ENCODE measurements around the gene RSPO3. TPM values are rescaled to one million over a fixed set of nuclear protein-coding genes. Genes with fewer than 3 reads are reported as not detected.

Gene RSPO3
- polyA plus RNA-seq, 1 of the 3 experiments (the other 2 are of a cell fraction), result not detected

DNA sequence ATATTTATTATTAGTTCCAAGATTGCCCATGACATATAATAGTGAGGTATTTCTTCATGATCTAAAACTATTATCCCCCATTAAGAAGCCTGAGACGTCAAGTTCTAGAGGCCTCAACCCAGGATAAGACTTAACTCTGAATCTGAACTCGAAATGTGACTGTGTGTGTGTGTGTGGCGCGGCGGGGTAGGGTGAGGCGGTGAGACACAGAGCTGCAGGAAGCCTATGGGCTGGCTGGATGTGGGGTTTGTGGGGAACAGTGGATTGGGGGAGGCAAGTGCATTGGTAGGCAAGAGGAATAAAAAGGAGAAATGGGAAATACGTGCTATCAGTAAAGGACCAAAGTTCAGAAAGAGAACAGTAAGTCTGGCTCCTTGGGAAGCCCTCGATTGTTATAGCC, 81.6 kb downstream of the RSPO3 start:
- CTCF ChIA-PET, result no interaction called here
- Histone ChIP-seq H3K9me3 (no peaks in the 10 kb centered on the region), H2AFZ (ENCODE audit: low read depth) (no peak overlapping the region), H3K9ac (no peak overlapping the region), H3K27ac (ENCODE audit: low read depth in 2 of 2, low read length in 1 of 2) (no peak overlapping the region), H3K9me2 (no peaks in the 10 kb centered on the region), H3K36me3 (replicated peaks in 1 of 2; ENCODE audit: control insufficient read depth in 1 of 2, insufficient read depth in 2 of 2, low read length in 1 of 2) (no peaks in the 10 kb centered on the region), H4K20me1 (ENCODE audit: insufficient read depth) (no peaks in the 10 kb centered on the region), H3K27me3 (ENCODE audit: insufficient read depth) (peaks cover 4% of the 10 kb centered on the region; the same call in 1 of the 2 replicates), H3F3A (replicated peaks; ENCODE audit: insufficient read depth) (no peaks in the 10 kb centered on the region), H3K4me1 (ENCODE audit: control insufficient read depth in 1 of 2, insufficient read depth in 2 of 2, low read depth in 1 of 2, low read length in 1 of 2) (no peaks in the 10 kb centered on the region), H3K4me2 (no peak overlapping the region), H3K79me2 (ENCODE audit: insufficient read depth) (no peaks in the 10 kb centered on the region), H3K4me3 (ENCODE audit: low read depth in 2 of 2, low read length in 1 of 2) (no peak overlapping the region)
- POLR2A ChIA-PET, result no interaction called here
- no peak for DNase-seq
- TF ChIP-seq, protein P1, sequence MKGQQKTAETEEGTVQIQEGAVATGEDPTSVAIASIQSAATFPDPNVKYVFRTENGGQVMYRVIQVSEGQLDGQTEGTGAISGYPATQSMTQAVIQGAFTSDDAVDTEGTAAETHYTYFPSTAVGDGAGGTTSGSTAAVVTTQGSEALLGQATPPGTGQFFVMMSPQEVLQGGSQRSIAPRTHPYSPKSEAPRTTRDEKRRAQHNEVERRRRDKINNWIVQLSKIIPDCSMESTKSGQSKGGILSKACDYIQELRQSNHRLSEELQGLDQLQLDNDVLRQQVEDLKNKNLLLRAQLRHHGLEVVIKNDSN (IDR thresholded peaks at IDR 0.05; ENCODE audit: borderline replicate concordance, low read depth), result no peak
- TF ChIP-seq, protein P2, sequence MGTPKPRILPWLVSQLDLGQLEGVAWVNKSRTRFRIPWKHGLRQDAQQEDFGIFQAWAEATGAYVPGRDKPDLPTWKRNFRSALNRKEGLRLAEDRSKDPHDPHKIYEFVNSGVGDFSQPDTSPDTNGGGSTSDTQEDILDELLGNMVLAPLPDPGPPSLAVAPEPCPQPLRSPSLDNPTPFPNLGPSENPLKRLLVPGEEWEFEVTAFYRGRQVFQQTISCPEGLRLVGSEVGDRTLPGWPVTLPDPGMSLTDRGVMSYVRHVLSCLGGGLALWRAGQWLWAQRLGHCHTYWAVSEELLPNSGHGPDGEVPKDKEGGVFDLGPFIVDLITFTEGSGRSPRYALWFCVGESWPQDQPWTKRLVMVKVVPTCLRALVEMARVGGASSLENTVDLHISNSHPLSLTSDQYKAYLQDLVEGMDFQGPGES (IDR thresholded peaks at IDR 0.05; ENCODE audit: low read depth, low read length), result no peak
- TF ChIP-seq JUND (IDR thresholded peaks at IDR 0.05), result no peak
- TF ChIP-seq TCF12 (IDR thresholded peaks at IDR 0.05), result no peak
- no peak for TF ChIP-seq RAD21 (IDR thresholded peaks at IDR 0.05; ENCODE audit: low read length)
- no peak for TF ChIP-seq MXI1 (IDR thresholded peaks at IDR 0.05; ENCODE audit: low read depth, low read length)
- TF ChIP-seq, protein P3, sequence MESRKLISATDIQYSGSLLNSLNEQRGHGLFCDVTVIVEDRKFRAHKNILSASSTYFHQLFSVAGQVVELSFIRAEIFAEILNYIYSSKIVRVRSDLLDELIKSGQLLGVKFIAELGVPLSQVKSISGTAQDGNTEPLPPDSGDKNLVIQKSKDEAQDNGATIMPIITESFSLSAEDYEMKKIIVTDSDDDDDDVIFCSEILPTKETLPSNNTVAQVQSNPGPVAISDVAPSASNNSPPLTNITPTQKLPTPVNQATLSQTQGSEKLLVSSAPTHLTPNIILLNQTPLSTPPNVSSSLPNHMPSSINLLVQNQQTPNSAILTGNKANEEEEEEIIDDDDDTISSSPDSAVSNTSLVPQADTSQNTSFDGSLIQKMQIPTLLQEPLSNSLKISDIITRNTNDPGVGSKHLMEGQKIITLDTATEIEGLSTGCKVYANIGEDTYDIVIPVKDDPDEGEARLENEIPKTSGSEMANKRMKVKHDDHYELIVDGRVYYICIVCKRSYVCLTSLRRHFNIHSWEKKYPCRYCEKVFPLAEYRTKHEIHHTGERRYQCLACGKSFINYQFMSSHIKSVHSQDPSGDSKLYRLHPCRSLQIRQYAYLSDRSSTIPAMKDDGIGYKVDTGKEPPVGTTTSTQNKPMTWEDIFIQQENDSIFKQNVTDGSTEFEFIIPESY (IDR thresholded peaks at IDR 0.05; ENCODE audit: borderline replicate concordance, low read depth), result no peak
- TF ChIP-seq, protein P4, sequence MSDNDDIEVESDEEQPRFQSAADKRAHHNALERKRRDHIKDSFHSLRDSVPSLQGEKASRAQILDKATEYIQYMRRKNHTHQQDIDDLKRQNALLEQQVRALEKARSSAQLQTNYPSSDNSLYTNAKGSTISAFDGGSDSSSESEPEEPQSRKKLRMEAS (IDR thresholded peaks at IDR 0.05; ENCODE audit: low read depth), result no peak
- no peak for TF ChIP-seq FOXM1 (IDR thresholded peaks at IDR 0.05; ENCODE audit: low read depth)
- TF ChIP-seq FOXJ3 (CRISPR knock-in tag; IDR thresholded peaks at IDR 0.05), result no peak
- TF ChIP-seq NRF1 (IDR thresholded peaks at IDR 0.05; ENCODE audit: low read depth, low read length), result no peak
- TF ChIP-seq RXRA (IDR thresholded peaks at IDR 0.05; ENCODE audit: borderline replicate concordance, low read depth), result no peak
- TF ChIP-seq, protein P5, sequence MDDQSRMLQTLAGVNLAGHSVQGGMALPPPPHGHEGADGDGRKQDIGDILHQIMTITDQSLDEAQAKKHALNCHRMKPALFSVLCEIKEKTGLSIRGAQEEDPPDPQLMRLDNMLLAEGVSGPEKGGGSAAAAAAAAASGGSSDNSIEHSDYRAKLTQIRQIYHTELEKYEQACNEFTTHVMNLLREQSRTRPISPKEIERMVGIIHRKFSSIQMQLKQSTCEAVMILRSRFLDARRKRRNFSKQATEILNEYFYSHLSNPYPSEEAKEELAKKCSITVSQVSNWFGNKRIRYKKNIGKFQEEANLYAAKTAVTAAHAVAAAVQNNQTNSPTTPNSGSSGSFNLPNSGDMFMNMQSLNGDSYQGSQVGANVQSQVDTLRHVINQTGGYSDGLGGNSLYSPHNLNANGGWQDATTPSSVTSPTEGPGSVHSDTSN (IDR thresholded peaks at IDR 0.05), result no peak
- no peak for TF ChIP-seq EP300 (IDR thresholded peaks at IDR 0.05; ENCODE audit: borderline replicate concordance in 1 of 2, low read depth in 1 of 2, low read length in 1 of 2)
- no peak for TF ChIP-seq SMC3 (IDR thresholded peaks at IDR 0.05; ENCODE audit: low read depth, low read length)
- TF ChIP-seq, protein P6, sequence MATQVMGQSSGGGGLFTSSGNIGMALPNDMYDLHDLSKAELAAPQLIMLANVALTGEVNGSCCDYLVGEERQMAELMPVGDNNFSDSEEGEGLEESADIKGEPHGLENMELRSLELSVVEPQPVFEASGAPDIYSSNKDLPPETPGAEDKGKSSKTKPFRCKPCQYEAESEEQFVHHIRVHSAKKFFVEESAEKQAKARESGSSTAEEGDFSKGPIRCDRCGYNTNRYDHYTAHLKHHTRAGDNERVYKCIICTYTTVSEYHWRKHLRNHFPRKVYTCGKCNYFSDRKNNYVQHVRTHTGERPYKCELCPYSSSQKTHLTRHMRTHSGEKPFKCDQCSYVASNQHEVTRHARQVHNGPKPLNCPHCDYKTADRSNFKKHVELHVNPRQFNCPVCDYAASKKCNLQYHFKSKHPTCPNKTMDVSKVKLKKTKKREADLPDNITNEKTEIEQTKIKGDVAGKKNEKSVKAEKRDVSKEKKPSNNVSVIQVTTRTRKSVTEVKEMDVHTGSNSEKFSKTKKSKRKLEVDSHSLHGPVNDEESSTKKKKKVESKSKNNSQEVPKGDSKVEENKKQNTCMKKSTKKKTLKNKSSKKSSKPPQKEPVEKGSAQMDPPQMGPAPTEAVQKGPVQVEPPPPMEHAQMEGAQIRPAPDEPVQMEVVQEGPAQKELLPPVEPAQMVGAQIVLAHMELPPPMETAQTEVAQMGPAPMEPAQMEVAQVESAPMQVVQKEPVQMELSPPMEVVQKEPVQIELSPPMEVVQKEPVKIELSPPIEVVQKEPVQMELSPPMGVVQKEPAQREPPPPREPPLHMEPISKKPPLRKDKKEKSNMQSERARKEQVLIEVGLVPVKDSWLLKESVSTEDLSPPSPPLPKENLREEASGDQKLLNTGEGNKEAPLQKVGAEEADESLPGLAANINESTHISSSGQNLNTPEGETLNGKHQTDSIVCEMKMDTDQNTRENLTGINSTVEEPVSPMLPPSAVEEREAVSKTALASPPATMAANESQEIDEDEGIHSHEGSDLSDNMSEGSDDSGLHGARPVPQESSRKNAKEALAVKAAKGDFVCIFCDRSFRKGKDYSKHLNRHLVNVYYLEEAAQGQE (IDR thresholded peaks at IDR 0.05; ENCODE audit: low read depth, low read length), result no peak
- TF ChIP-seq TEAD4 (IDR thresholded peaks at IDR 0.05; ENCODE audit: borderline replicate concordance, insufficient read depth), result no peak
- 59% methylated on average over 8 of the region's 8 CpGs for WGBS (ENCODE audit: low lambda C conversion rate)
